CD4-positive, alpha-beta T cell treated with Interleukin-15 for 1 hour (primary cell): ENCODE data around the gene SLC13A1.

Experiments used
- DNase-seq: peaks from one replicate; pipeline ENCODE4 v3.0.0-alpha.2; 2020

Gene SLC13A1

GRCh38 chr7:123193235-123193634 is 6.5 kb downstream of the SLC13A1 start:
- DNase-seq = no peak

GRCh38 chr7:123191132-123191531 is 8.6 kb downstream of the SLC13A1 start:
- DNase-seq = no peak

- DNase-seq = no peak
These were observed 9.5 kb downstream of the SLC13A1 start for GRCh38 chr7:123190109-123190831.

GRCh38 chr7:123185756-123186155 is 14.0 kb downstream of the SLC13A1 start:
- no peak for DNase-seq

- DNase-seq = no peak
These were observed 15.5 kb downstream of the SLC13A1 start for GRCh38 chr7:123184271-123184670.

- DNase-seq = no peak
These were observed 16.3 kb downstream of the SLC13A1 start for GRCh38 chr7:123183431-123183830.

GRCh38 chr7:123177442-123177841 is 22.3 kb downstream of the SLC13A1 start:
- DNase-seq = no peak

- DNase-seq = no peak
These were observed 29.2 kb downstream of the SLC13A1 start for GRCh38 chr7:123170333-123171246.

GRCh38 chr7:123169065-123169464 is 30.7 kb downstream of the SLC13A1 start:
- DNase-seq = no peak

GRCh38 chr7:123157606-123158005 is 42.2 kb downstream of the SLC13A1 start:
- DNase-seq = no peak

- no peak for DNase-seq
These were observed 44.2 kb downstream of the SLC13A1 start for GRCh38 chr7:123155571-123155970.

- DNase-seq = no peak
These were observed 45.4 kb downstream of the SLC13A1 start for GRCh38 chr7:123154231-123154860.

GRCh38 chr7:123151443-123151842 is 48.3 kb downstream of the SLC13A1 start:
- DNase-seq = no peak

- DNase-seq = no peak
These were observed 51.0 kb downstream of the SLC13A1 start for GRCh38 chr7:123148813-123149212.

- DNase-seq = no peak
These were observed 56.3 kb downstream of the SLC13A1 start for GRCh38 chr7:123143252-123144006.

GRCh38 chr7:123140561-123140960 is 59.2 kb downstream of the SLC13A1 start:
- DNase-seq = no peak

- DNase-seq = no peak
These were observed 63.8 kb downstream of the SLC13A1 start for GRCh38 chr7:123135960-123136359.

- no peak for DNase-seq
These were observed 65.8 kb downstream of the SLC13A1 start for GRCh38 chr7:123133924-123134323.

GRCh38 chr7:123131961-123132360 is 67.8 kb downstream of the SLC13A1 start:
- DNase-seq = no peak

GRCh38 chr7:123131556-123131955 is 68.2 kb downstream of the SLC13A1 start:
- no peak for DNase-seq

GRCh38 chr7:123131140-123131539 is 68.6 kb downstream of the SLC13A1 start:
- DNase-seq = no peak

- DNase-seq = no peak
These were observed 73.1 kb downstream of the SLC13A1 start for GRCh38 chr7:123126691-123127090.

GRCh38 chr7:123126171-123126570 is 73.6 kb downstream of the SLC13A1 start:
- DNase-seq = no peak
